ENCODE results near the gene SLC7A4. TPM values are rescaled to one million over a fixed set of nuclear protein-coding genes. Genes with fewer than 3 reads are reported as not detected.
A peak's percentile ranks its signal among the peaks of the same experiment; 100 is the strongest.

SLC7A4 gene
- total and polyA plus RNA-seq, 2 donors: 0.19 to 0.37 TPM

GRCh38 chr22:20981787-20982562 is 50.4 kb downstream of the SLC7A4 start, which contains the start of gene LZTR1:
Gene LZTR1 (plus strand): TSS chr22:20982297. CDS start chr22:20982372, 75 bp downstream.
- peaks cover 8 to 16% of the 10 kb centered on the region in 2 donors for H3K36me3 ChIP-seq (ENCODE audit: control insufficient read depth in 2 of 2, insufficient read depth in 2 of 2, low read length in 1 of 2)

GRCh38 chr22:20980938-20981722 is 51.2 kb downstream of the SLC7A4 start:
- no peak for DNase-seq (ENCODE audit: low read depth in 6 of 9, low spot score in 9 of 9)
- peak overlapping the region; percentile 82 to 97 for H3K27ac ChIP-seq (ENCODE audit: low read depth in 1 of 2, low read length in 1 of 2)
- peaks cover 5 to 14% of the 10 kb centered on the region in 2 donors for H3K9me3 ChIP-seq (ENCODE audit: control insufficient read depth in 2 of 2, insufficient read depth in 1 of 2, low read length in 1 of 2)
- H3K4me3 ChIP-seq (ENCODE audit: low read length in 2 of 2): peak overlapping the region; percentile 59 to 82
- peaks cover 14 to 31% of the 10 kb centered on the region in 2 donors for H3K4me1 ChIP-seq (ENCODE audit: control insufficient read depth in 2 of 2, insufficient read depth in 2 of 2, low read length in 2 of 2)
- H3K36me3 ChIP-seq (ENCODE audit: control insufficient read depth in 2 of 2, insufficient read depth in 2 of 2, low read length in 1 of 2): peaks cover 8 to 16% of the 10 kb centered on the region in 2 donors
- 74% methylated on average over 10 of the region's 10 CpGs for WGBS
- peaks cover 0 to 22% of the 10 kb centered on the region in 2 donors for H3K27me3 ChIP-seq (ENCODE audit: control insufficient read depth in 2 of 2, insufficient read depth in 1 of 2, low read length in 1 of 2)

More at GRCh38 chr22:20981787-20982562, 50.4 kb downstream of the SLC7A4 start, which contains the start of gene LZTR1:
- Histone ChIP-seq H3K9me3 (ENCODE audit: control insufficient read depth in 2 of 2, insufficient read depth in 1 of 2, low read length in 1 of 2) (peaks cover 5 to 14% of the 10 kb centered on the region in 2 donors), H3K27me3 (ENCODE audit: control insufficient read depth in 2 of 2, insufficient read depth in 1 of 2, low read length in 1 of 2) (peaks cover 0 to 22% of the 10 kb centered on the region in 2 donors), H3K27ac (ENCODE audit: low read depth in 1 of 2, low read length in 1 of 2) (peak within 1 kb of the TSS; percentile 82 to 97), H3K4me3 (ENCODE audit: low read length in 2 of 2) (peak within 1 kb of the TSS; percentile 59 to 82), H3K4me1 (ENCODE audit: control insufficient read depth in 2 of 2, insufficient read depth in 2 of 2, low read length in 2 of 2) (peaks cover 14 to 31% of the 10 kb centered on the region in 2 donors)
- under 1% methylated on average over 87 of the region's 87 CpGs for WGBS
- peak; percentile 45 to 84 (median 67) for DNase-seq (ENCODE audit: low read depth in 6 of 9, low spot score in 9 of 9)

GRCh38 chr22:20980523-20980922 is 51.8 kb downstream of the SLC7A4 start:
- Histone ChIP-seq H3K4me1 (ENCODE audit: control insufficient read depth in 2 of 2, insufficient read depth in 2 of 2, low read length in 2 of 2) (peaks cover 14 to 31% of the 10 kb centered on the region in 2 donors), H3K27ac (ENCODE audit: low read depth in 1 of 2, low read length in 1 of 2) (no peak overlapping the region), H3K4me3 (ENCODE audit: low read length in 2 of 2) (no peak overlapping the region), H3K27me3 (ENCODE audit: control insufficient read depth in 2 of 2, insufficient read depth in 1 of 2, low read length in 1 of 2) (peaks cover 0 to 22% of the 10 kb centered on the region in 2 donors), H3K36me3 (ENCODE audit: control insufficient read depth in 2 of 2, insufficient read depth in 2 of 2, low read length in 1 of 2) (peaks cover 3 to 10% of the 10 kb centered on the region in 2 donors), H3K9me3 (ENCODE audit: control insufficient read depth in 2 of 2, insufficient read depth in 1 of 2, low read length in 1 of 2) (peaks cover 5 to 14% of the 10 kb centered on the region in 2 donors)
- 97% methylated on average over 4 of the region's 4 CpGs for WGBS
- DNase-seq (ENCODE audit: low read depth in 6 of 9, low spot score in 9 of 9): no peak

- no peak overlapping the region for H3K4me3 ChIP-seq (ENCODE audit: low read length in 2 of 2)
- DNase-seq (ENCODE audit: low read depth in 6 of 9, low spot score in 9 of 9): no peak
Observed at GRCh38 chr22:20979940-20980453, 52.4 kb downstream of the SLC7A4 start.

DNA sequence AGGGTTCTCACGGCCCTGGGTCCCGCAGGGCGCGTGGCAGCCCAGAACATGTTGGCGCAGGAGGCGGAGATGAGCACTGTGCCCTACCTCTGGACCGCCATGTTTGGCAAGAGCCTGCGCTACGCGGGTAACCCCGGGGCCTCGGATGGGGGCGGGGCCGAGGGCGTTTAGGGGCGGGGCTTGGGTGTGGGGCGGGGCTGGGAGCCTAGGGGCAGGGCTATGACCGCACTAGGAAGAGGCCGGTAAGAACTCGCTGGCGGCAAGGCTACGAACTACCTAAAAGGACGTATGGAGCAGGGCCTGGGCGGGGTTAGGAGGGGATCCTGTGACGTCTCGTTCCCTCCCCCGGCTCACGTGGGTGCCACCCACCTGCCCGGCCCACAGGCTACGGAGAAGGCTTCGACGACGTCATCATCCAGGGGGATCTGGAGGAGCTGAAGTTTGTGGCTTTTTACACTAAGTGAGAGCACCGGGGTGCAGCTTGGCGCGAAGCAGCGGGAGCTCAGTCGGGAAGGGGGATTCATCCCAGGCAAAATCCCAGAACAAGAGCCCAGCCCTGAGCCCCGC is 53.0 kb downstream of the SLC7A4 start:
- no peak overlapping the region for H3K4me3 ChIP-seq (ENCODE audit: low read length in 2 of 2)
- H3K27me3 ChIP-seq (ENCODE audit: control insufficient read depth in 2 of 2, insufficient read depth in 1 of 2, low read length in 1 of 2): peaks cover 0 to 27% of the 10 kb centered on the region in 2 donors
- DNase-seq (ENCODE audit: low read depth in 6 of 9, low spot score in 9 of 9): peak in 3 of 9 donors; percentile 52 to 57 (median 52)
- peaks cover 14 to 31% of the 10 kb centered on the region in 2 donors for H3K4me1 ChIP-seq (ENCODE audit: control insufficient read depth in 2 of 2, insufficient read depth in 2 of 2, low read length in 2 of 2)
- H3K36me3 ChIP-seq (ENCODE audit: control insufficient read depth in 2 of 2, insufficient read depth in 2 of 2, low read length in 1 of 2): peaks cover 0 to 4% of the 10 kb centered on the region in 2 donors
- whole genome bisulfite sequencing: 22% methylated on average over 39 of the region's 39 CpGs
- H3K27ac ChIP-seq (ENCODE audit: low read depth in 1 of 2, low read length in 1 of 2): no peak overlapping the region
- peaks cover 5 to 14% of the 10 kb centered on the region in 2 donors for H3K9me3 ChIP-seq (ENCODE audit: control insufficient read depth in 2 of 2, insufficient read depth in 1 of 2, low read length in 1 of 2)

More at GRCh38 chr22:20979940-20980453, 52.4 kb downstream of the SLC7A4 start:
- Histone ChIP-seq H3K4me1 (ENCODE audit: control insufficient read depth in 2 of 2, insufficient read depth in 2 of 2, low read length in 2 of 2) (peaks cover 14 to 31% of the 10 kb centered on the region in 2 donors), H3K27ac (ENCODE audit: low read depth in 1 of 2, low read length in 1 of 2) (no peak overlapping the region), H3K36me3 (ENCODE audit: control insufficient read depth in 2 of 2, insufficient read depth in 2 of 2, low read length in 1 of 2) (peaks cover 2 to 8% of the 10 kb centered on the region in 2 donors), H3K9me3 (ENCODE audit: control insufficient read depth in 2 of 2, insufficient read depth in 1 of 2, low read length in 1 of 2) (peaks cover 5 to 14% of the 10 kb centered on the region in 2 donors), H3K27me3 (ENCODE audit: control insufficient read depth in 2 of 2, insufficient read depth in 1 of 2, low read length in 1 of 2) (peaks cover 0 to 22% of the 10 kb centered on the region in 2 donors)
- 77% methylated on average over 13 of the region's 13 CpGs for WGBS

Other genes with a start within 250 kb of the SLC7A4 start
- gene PI4KA, start 173.8 kb downstream of the SLC7A4 start, total RNA-seq: 32.5 TPM
- 64.0 TPM for gene PI4KA, start 173.8 kb downstream of the SLC7A4 start, polyA plus RNA-seq
- gene SNAP29, start 173.6 kb downstream of the SLC7A4 start, total RNA-seq: 13.4 TPM
- gene SNAP29, start 173.6 kb downstream of the SLC7A4 start, polyA plus RNA-seq: 19.2 TPM
- gene CRKL, start 115.2 kb downstream of the SLC7A4 start, total RNA-seq: 30.7 TPM
- 21.9 TPM for gene CRKL, start 115.2 kb downstream of the SLC7A4 start, polyA plus RNA-seq
- gene AIFM3, start 65.3 kb downstream of the SLC7A4 start, total RNA-seq: 0.57 TPM
- 3.3 TPM for gene AIFM3, start 65.3 kb downstream of the SLC7A4 start, polyA plus RNA-seq
- gene LZTR1, start 50.3 kb downstream of the SLC7A4 start, total RNA-seq: 14.7 TPM
- 49.2 TPM for gene LZTR1, start 50.3 kb downstream of the SLC7A4 start, polyA plus RNA-seq
- gene THAP7, start 30.4 kb downstream of the SLC7A4 start, total RNA-seq: 26.2 TPM
- gene THAP7, start 30.4 kb downstream of the SLC7A4 start, polyA plus RNA-seq: 40.3 TPM
- 0.66 TPM for gene P2RX6, start 17.4 kb downstream of the SLC7A4 start, total RNA-seq
- gene P2RX6, start 17.4 kb downstream of the SLC7A4 start, polyA plus RNA-seq: 0.87 TPM
- gene LRRC74B, start 13.4 kb upstream of the SLC7A4 start, total RNA-seq: not detected
- 0.16 TPM for gene LRRC74B, start 13.4 kb upstream of the SLC7A4 start, polyA plus RNA-seq

All from thymus (tissue), 11 donors.